ENCODE measurements around the gene STON1. TPM values are rescaled to one million over a fixed set of nuclear protein-coding genes. Genes with fewer than 3 reads are reported as not detected.

Gene STON1
- polyA plus RNA-seq, 2 of the 4 experiments (the other 2 are of a cell fraction), result 0.88 to 1.0 TPM

DNA sequence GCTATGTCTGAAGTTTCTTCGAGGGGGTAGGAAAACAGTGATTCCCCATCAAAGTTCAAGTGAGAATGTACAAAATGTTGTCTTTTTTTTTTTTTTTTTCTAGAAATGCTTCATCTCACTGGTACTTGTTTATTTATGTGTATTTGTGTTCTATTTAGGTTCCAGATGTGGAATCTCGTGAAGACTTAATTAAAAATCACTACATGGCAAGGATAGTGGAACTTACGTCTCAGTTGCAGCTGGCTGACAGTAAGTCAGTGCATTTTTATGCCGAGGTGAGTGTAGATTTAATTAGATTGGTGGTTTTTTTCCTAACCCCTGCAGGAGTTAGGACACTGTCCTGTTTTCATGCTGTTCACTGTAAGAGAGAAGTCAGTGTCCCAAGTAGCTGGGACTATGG lies 22.8 kb upstream of the STON1 start:
- TF ChIP-seq PHF8 (IDR thresholded peaks at IDR 0.05; ENCODE audit: borderline replicate concordance, low read depth), result no peak
- TF ChIP-seq JUNB (IDR thresholded peaks at IDR 0.05), result no peak
- TF ChIP-seq, protein P1, sequence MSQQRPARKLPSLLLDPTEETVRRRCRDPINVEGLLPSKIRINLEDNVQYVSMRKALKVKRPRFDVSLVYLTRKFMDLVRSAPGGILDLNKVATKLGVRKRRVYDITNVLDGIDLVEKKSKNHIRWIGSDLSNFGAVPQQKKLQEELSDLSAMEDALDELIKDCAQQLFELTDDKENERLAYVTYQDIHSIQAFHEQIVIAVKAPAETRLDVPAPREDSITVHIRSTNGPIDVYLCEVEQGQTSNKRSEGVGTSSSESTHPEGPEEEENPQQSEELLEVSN (IDR thresholded peaks at IDR 0.05; ENCODE audit: borderline replicate concordance, low read depth), result no peak
- no peak for TF ChIP-seq ESRRA (IDR thresholded peaks at IDR 0.05; ENCODE audit: borderline replicate concordance, low read length)
- no peak for TF ChIP-seq RNF2 (IDR thresholded peaks at IDR 0.05; ENCODE audit: borderline replicate concordance, low read depth)
- CTCF ChIA-PET, result interaction anchor here (0.7 to 1.0 kb wide), 2 partner anchors 36 to 542 kb away, joined by 3 read pairs; no protein-coding TSS in a partner anchor

DNA sequence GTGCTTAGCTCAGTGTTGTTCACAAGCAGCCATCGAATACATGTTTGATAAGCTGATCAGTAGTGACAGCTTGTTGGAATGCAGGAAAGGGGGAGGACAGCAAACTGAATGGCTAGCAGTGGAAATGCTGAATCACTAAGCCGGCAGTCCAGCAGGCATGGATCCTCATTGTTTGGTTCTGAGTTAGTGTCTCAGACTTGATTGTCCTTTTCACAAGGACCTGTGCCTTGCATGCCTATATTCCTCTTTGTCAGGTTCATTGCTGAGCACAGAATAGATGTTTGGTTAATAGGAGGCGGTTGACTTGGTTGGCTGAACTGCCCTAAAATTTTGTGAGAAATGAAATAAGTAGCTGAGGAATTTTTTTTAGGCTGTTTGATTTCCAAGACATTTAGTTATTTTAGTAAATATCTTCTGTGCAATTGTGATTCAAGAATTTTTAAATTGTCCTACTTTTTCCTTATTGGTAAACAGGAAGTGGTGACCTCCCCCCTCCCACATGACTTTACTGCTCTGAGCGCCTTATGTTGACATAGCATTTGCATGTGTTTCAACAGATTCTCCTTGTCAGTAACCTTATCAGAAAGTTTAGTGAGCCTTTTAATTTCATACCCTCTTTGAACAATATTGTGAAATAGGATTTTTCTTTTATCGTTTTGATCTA lies 21.4 kb upstream of the STON1 start:
- ChIA-PET CTCF (interaction anchor here (1.6 to 1.8 kb wide), 2 partner anchors 29 to 38 kb away, joined by 3 to 8 read pairs; no protein-coding TSS in a partner anchor), POLR2A (no interaction called here)
- FAIRE-seq, result no peak
- Histone ChIP-seq H3K4me3 (no peak overlapping the region), H3K27ac (peak overlapping the region; percentile 6 to 73; a peak in 4 of 6 replicates), H3K9me3 (no peaks in the 10 kb centered on the region), H3K4me1 (peaks cover 14% of the 10 kb centered on the region), H3K4me2 (peak overlapping the region; percentile 14; the same call in 1 of the 3 replicates)
- DNase-seq (ENCODE audit: low read depth in 1 of 2, low spot score in 1 of 2), result no peak
- ATAC-seq, result peak; percentile 24 to 61; a peak in 3 of 6 replicates
- TF ChIP-seq CEBPB (IDR thresholded peaks at IDR 0.05) (no peak), ESRRA (IDR thresholded peaks at IDR 0.05; ENCODE audit: borderline replicate concordance, low read length) (no peak), ZC3H11A (IDR thresholded peaks at IDR 0.05) (no peak), USF2 (IDR thresholded peaks at IDR 0.05) (no peak)
- WGBS (ENCODE audit: missing lambda C conversion rate), result 65% methylated on average over 5 of the region's 5 CpGs

More for the DNA sequence above, 22.8 kb upstream of the STON1 start:
- H3K9me3 ChIP-seq, result no peaks in the 10 kb centered on the region
- H3K27ac ChIP-seq, result no peak overlapping the region
- POLR2A ChIA-PET, result no interaction called here
- 86% methylated on average over 4 of the region's 4 CpGs for WGBS (ENCODE audit: missing lambda C conversion rate)
- ATAC-seq, result no peak
- H3K4me2 ChIP-seq, result no peak overlapping the region
- H3K4me1 ChIP-seq, result peaks cover 14% of the 10 kb centered on the region
- DNase-seq (ENCODE audit: low read depth in 1 of 2, low spot score in 1 of 2), result no peak
- H3K4me3 ChIP-seq, result no peak overlapping the region
- no peak for FAIRE-seq

- 67% methylated on average over 3 of the region's 3 CpGs for WGBS (ENCODE audit: missing lambda C conversion rate)
- Histone ChIP-seq H3K4me2 (no peak overlapping the region), H3K27ac (no peak overlapping the region), H3K9me3 (no peaks in the 10 kb centered on the region), H3K4me3 (no peak overlapping the region), H3K4me1 (peaks cover 9% of the 10 kb centered on the region)
- CTCF ChIA-PET, result interaction anchor here (1.5 kb wide), 1 partner anchor 78 kb away, joined by 4 read pairs; no protein-coding TSS in a partner anchor
- ATAC-seq (no peak), DNase-seq (ENCODE audit: low read depth in 1 of 2, low spot score in 1 of 2) (no peak), FAIRE-seq (no peak)
- no peak for TF ChIP-seq KDM1A (IDR thresholded peaks at IDR 0.05; ENCODE audit: low read depth)
- POLR2A ChIA-PET, result no interaction called here
These were observed 19.6 kb upstream of the STON1 start for GRCh38 chr2:48510329-48510728.

DNA sequence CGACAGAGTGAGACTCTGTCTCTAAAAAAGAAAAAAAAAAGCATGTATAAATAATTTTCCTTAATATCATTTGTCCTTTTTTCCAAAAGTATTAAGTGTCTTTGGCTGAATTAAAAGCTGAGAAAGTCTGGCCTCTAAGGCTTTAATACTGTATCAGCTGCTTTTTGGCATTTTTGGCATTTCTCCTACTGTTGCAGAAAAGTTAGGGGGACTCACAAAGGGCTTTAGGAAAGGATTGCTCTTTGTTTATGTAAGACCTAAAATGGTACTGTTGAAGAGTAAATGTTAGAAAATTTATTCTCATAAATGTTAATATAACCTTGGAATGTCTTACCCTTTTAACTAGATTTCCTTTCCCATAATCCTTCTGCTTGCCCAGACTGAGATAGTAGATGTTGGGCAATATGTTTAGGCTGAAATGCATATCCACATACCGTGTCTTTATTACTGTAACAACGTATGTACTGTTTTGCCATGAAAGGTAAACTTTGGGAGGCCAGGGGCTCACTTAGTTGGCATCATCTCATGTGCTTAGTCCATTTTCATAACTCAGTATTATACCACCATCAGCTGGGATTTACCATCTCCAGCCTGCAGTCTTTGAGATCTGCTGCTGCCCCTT lies 18.0 kb upstream of the STON1 start:
- no peak for ATAC-seq
- H3K4me1 ChIP-seq, result peaks cover 9% of the 10 kb centered on the region
- no peak overlapping the region for H3K4me2 ChIP-seq
- TF ChIP-seq EP300 (IDR thresholded peaks at IDR 0.05) (no peak), FOSB (CRISPR knock-in tag; IDR thresholded peaks at IDR 0.05) (no peak), SMC3 (IDR thresholded peaks at IDR 0.05) (no peak), GATA3 (IDR thresholded peaks at IDR 0.05; ENCODE audit: borderline replicate concordance) (no peak), RARB (CRISPR knock-in tag; IDR thresholded peaks at IDR 0.05) (no peak), NR3C1 (IDR thresholded peaks at IDR 0.05) (no peak), CTCF (IDR thresholded peaks at IDR 0.05) (no peak), TP53 (CRISPR knock-in tag; IDR thresholded peaks at IDR 0.05) (no peak), RCOR1 (IDR thresholded peaks at IDR 0.05; ENCODE audit: low read depth, low read length) (no peak)
- H3K4me3 ChIP-seq, result no peak overlapping the region
- DNase-seq (ENCODE audit: low read depth in 1 of 2, low spot score in 1 of 2), result no peak
- no peak overlapping the region for H3K27ac ChIP-seq
- no peaks in the 10 kb centered on the region for H3K9me3 ChIP-seq
- ChIA-PET POLR2A (no interaction called here), CTCF (interaction anchor here (0.6 kb wide), 2 partner anchors 12 to 15 kb away, joined by 3 read pairs; no protein-coding TSS in a partner anchor)
- FAIRE-seq, result no peak
- WGBS (ENCODE audit: missing lambda C conversion rate), result 90% methylated on average over 3 of the region's 3 CpGs
